Fibroblast of lung (primary cell): ENCODE data around the gene SEC14L1. TPM values are rescaled to one million over a fixed set of nuclear protein-coding genes. Genes with fewer than 3 reads are reported as not detected.
"Not testable (repeated sequence)": the region's sequence is repeated elsewhere in the genome, so short reads cannot be mapped to it uniquely, and the experiment has no call there.

Experiments used
- DNase-seq, 2 donors: peaks; one replicate each; pipeline versions ENCODE4 v3.0.0 to v3.0.0-alpha.2; 2010; ENCODE audit warnings: low read depth in 2 of 2
- H2AFZ ChIP-seq: 2 replicates; pipeline ENCODE4 v1.5.1; 2012; ENCODE audit warnings: low read length, control low read depth, inconsistent platforms
- H3K27ac ChIP-seq: 2 replicates; pipeline ENCODE4 v1.5.1; 2011; ENCODE audit warnings: low read length, control low read depth; ENCODE audit not compliant: insufficient read depth
- H3K27me3 ChIP-seq: 2 replicates; pipeline ENCODE4 v1.5.1; 2011; ENCODE audit warnings: mild to moderate bottlenecking, low read length; ENCODE audit not compliant: control insufficient read depth, insufficient read depth
- H3K36me3 ChIP-seq: 2 replicates; pipeline ENCODE4 v1.5.1; 2011; ENCODE audit warnings: low read length; ENCODE audit not compliant: control insufficient read depth, insufficient read depth
- H3K4me1 ChIP-seq: 2 replicates; pipeline ENCODE4 v1.5.1; 2011; ENCODE audit warnings: low read length; ENCODE audit not compliant: control insufficient read depth, insufficient read depth; ENCODE audit errors: extremely low read depth
- H3K4me2 ChIP-seq: 2 replicates; pipeline ENCODE4 v1.5.1; 2011; ENCODE audit warnings: low read length, control low read depth; ENCODE audit not compliant: insufficient read depth; ENCODE audit errors: extremely low read depth
- H3K4me3 ChIP-seq, 4 experiments: fragments of 200-600 bp in 1 of 4; sonication (generic) in 1 of 4; replicated peaks in 1 of 4; 2 replicates each; pipeline ENCODE4 v1.5.1; 2011 to 2016; ENCODE audit warnings: low read length in 4 of 4, low read depth in 3 of 4, mild to moderate bottlenecking in 3 of 4, control low read depth in 2 of 4, inconsistent platforms in 1 of 4, mixed read lengths in 1 of 4; ENCODE audit not compliant: insufficient read depth in 1 of 4; ENCODE audit errors: control extremely low read depth in 1 of 4
- H3K79me2 ChIP-seq: 2 replicates; pipeline ENCODE4 v1.5.1; 2012; ENCODE audit warnings: mild to moderate bottlenecking, low read length, inconsistent platforms; ENCODE audit not compliant: control insufficient read depth, insufficient read depth
- H3K9ac ChIP-seq: 2 replicates; pipeline ENCODE4 v1.5.1; 2011; ENCODE audit warnings: mild to moderate bottlenecking, low read length, control low read depth; ENCODE audit not compliant: insufficient read depth
- H3K9me3 ChIP-seq: 2 replicates; pipeline ENCODE4 v1.5.1; 2012; ENCODE audit warnings: low read depth, low read length; ENCODE audit not compliant: control insufficient read depth, insufficient read depth
- H4K20me1 ChIP-seq: 2 replicates; pipeline ENCODE4 v1.5.1; 2011; ENCODE audit warnings: low read length; ENCODE audit not compliant: control insufficient read depth, insufficient read depth; ENCODE audit errors: extremely low read depth
- EZH2 ChIP-seq: IDR thresholded peaks from 2 replicates; pipeline ENCODE4 v1.5.1; 2012; ENCODE audit warnings: low read length, control low read depth, mild to moderate bottlenecking; ENCODE audit errors: missing control alignments
- polyA plus RNA-seq, 2 donors: library from polyadenylated mRNA; depleted of rRNA in 1 of 2; stranded (reverse) in 1 of 2; unstranded in 1 of 2; fragments of >200 nt; gene quantifications; 2 replicates each; pipeline ENCODE4 v1.2.1, GENCODE V29; 2011 to 2012; ENCODE audit warnings: missing spikeins in 1 of 2
- total RNA-seq: library from RNA; depleted of rRNA; stranded (reverse); fragments of >200 nt; gene quantifications from 2 replicates; pipeline ENCODE4 v1.2.1, GENCODE V29; 2014
- TF ChIP-seq, protein P1 (sequence below), 2 donors: IDR thresholded peaks in 1 of 2; conservative IDR thresholded peaks in 1 of 2; 1 replicate in 1 of 2; 2 replicates in 1 of 2; pipeline ENCODE4 v1.5.1; 2011 to 2012; ENCODE audit warnings: low read length in 2 of 2, control low read depth in 1 of 2, inconsistent platforms in 1 of 2, low read depth in 1 of 2, mild to moderate bottlenecking in 1 of 2

The SEC14L1 gene
- total and polyA plus RNA-seq, 2 donors (not counting 1 experiment from before 2014, with no cell fraction given) = 21.1 to 32.9 TPM

DNA sequence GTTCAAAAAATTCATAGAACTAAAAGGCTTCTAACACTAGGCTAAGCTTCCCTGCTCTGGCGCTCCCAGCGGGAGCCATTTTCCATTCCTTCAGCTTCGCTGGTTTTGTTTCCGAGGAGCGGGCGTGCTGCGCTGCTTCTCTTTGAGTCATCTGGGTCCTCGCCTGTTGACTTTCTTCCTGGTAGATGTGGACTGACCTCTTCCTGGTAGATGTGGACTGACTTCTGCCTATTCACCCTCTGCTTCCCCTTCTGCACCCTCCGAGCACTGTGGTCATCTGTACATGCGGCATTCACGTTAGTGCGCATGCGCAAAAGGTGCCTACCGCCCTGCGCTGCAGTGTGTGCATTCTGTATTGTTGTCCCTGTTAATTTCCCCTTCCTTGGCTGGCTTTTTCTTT lies 40.8 kb upstream of the SEC14L1 start:
- DNase-seq = no peak
- TF ChIP-seq, protein P1, sequence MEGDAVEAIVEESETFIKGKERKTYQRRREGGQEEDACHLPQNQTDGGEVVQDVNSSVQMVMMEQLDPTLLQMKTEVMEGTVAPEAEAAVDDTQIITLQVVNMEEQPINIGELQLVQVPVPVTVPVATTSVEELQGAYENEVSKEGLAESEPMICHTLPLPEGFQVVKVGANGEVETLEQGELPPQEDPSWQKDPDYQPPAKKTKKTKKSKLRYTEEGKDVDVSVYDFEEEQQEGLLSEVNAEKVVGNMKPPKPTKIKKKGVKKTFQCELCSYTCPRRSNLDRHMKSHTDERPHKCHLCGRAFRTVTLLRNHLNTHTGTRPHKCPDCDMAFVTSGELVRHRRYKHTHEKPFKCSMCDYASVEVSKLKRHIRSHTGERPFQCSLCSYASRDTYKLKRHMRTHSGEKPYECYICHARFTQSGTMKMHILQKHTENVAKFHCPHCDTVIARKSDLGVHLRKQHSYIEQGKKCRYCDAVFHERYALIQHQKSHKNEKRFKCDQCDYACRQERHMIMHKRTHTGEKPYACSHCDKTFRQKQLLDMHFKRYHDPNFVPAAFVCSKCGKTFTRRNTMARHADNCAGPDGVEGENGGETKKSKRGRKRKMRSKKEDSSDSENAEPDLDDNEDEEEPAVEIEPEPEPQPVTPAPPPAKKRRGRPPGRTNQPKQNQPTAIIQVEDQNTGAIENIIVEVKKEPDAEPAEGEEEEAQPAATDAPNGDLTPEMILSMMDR (conservative IDR thresholded peaks at IDR 0.05 in 1 of 2, IDR thresholded peaks at IDR 0.05 in 1 of 2; ENCODE audit: low read depth in 1 of 2, low read length in 2 of 2) = no peak
- no peak for TF ChIP-seq EZH2

GRCh38 chr17:77101521-77102410 lies 39.0 kb upstream of the SEC14L1 start:
- H2AFZ ChIP-seq = no peak overlapping the region
- no peak overlapping the region for H3K4me3 ChIP-seq
- no peak for TF ChIP-seq EZH2
- TF ChIP-seq, protein P1 (conservative IDR thresholded peaks at IDR 0.05 in 1 of 2, IDR thresholded peaks at IDR 0.05 in 1 of 2; ENCODE audit: low read depth in 1 of 2, low read length in 2 of 2) = no peak
- H3K36me3 ChIP-seq = no peaks in the 10 kb centered on the region
- H3K27me3 ChIP-seq = no peaks in the 10 kb centered on the region
- no peaks in the 10 kb centered on the region for H3K9me3 ChIP-seq
- no peak overlapping the region for H3K9ac ChIP-seq
- no peak for DNase-seq
- H3K4me1 ChIP-seq = peaks cover 3% of the 10 kb centered on the region
- H3K4me2 ChIP-seq = no peak overlapping the region
- no peaks in the 10 kb centered on the region for H3K79me2 ChIP-seq
- H4K20me1 ChIP-seq = no peaks in the 10 kb centered on the region
- H3K27ac ChIP-seq = no peak overlapping the region

More for the DNA sequence above, 40.8 kb upstream of the SEC14L1 start:
- no peak overlapping the region for H3K9ac ChIP-seq
- no peaks in the 10 kb centered on the region for H3K9me3 ChIP-seq
- H4K20me1 ChIP-seq = no peaks in the 10 kb centered on the region
- no peak overlapping the region for H3K27ac ChIP-seq
- peaks cover 3% of the 10 kb centered on the region for H3K4me1 ChIP-seq
- no peak overlapping the region for H2AFZ ChIP-seq
- no peak overlapping the region for H3K4me2 ChIP-seq
- no peaks in the 10 kb centered on the region for H3K27me3 ChIP-seq
- H3K79me2 ChIP-seq = no peaks in the 10 kb centered on the region
- peaks cover 2% of the 10 kb centered on the region for H3K36me3 ChIP-seq
- H3K4me3 ChIP-seq = no peak overlapping the region

- H3K9me3 ChIP-seq, H4K20me1 ChIP-seq, H3K4me3 ChIP-seq, DNase-seq, H3K36me3 ChIP-seq, H2AFZ ChIP-seq, H3K4me2 ChIP-seq, H3K4me1 ChIP-seq, H3K27me3 ChIP-seq, H3K27ac ChIP-seq, H3K9ac ChIP-seq, H3K79me2 ChIP-seq: not testable (repeated sequence)
These were observed 38.2 kb upstream of the SEC14L1 start for GRCh38 chr17:77102411-77103134.
